Tibial nerve (tissue), 4 donors: ENCODE data around the gene HMGXB4. TPM values are rescaled to one million over a fixed set of nuclear protein-coding genes. Genes with fewer than 3 reads are reported as not detected.

Experiments used
- DNase-seq, 2 donors: peaks; one replicate each; pipeline ENCODE4 v3.0.0-alpha.2; 2019; ENCODE audit warnings: low spot score in 2 of 2
- H3K27ac ChIP-seq, 4 donors: fragments of 200-600 bp; sonication (generic) in 3 of 4; one replicate each; pipeline ENCODE4 v1.5.1; 2017 to 2019; ENCODE audit warnings: mild to moderate bottlenecking in 1 of 4
- H3K27me3 ChIP-seq, 2 donors: fragments of 200-600 bp; sonication (generic) in 1 of 2; one replicate each; pipeline versions ENCODE4 v1.5.1 to v1.6.0; 2017 to 2019
- H3K36me3 ChIP-seq, 3 donors: fragments of 200-600 bp; sonication (generic); one replicate each; pipeline ENCODE4 v1.5.1; 2018 to 2019
- H3K4me1 ChIP-seq, 4 donors: fragments of 200-600 bp; sonication (generic) in 3 of 4; one replicate each; pipeline ENCODE4 v1.5.1; 2017 to 2019
- H3K4me3 ChIP-seq, 4 donors: fragments of 200-600 bp; sonication (generic) in 3 of 4; one replicate each; pipeline ENCODE4 v1.5.1; 2017 to 2019; ENCODE audit warnings: mild to moderate bottlenecking in 1 of 4, moderate library complexity in 1 of 4
- H3K9me3 ChIP-seq, 4 donors: fragments of 200-600 bp; sonication (generic) in 3 of 4; one replicate each; pipeline ENCODE4 v1.5.1; 2017 to 2019
- EP300 ChIP-seq, 2 donors: sonication (generic); formaldehyde crosslinking; IDR thresholded peaks; one replicate each; pipeline ENCODE4 v1.6.1; 2017; ENCODE audit warnings: antibody characterized with exemption in 2 of 2, mild to moderate bottlenecking in 1 of 2
- POLR2A ChIP-seq, 2 donors: fragments of 450-650 bp; IDR thresholded peaks; one replicate each; pipeline ENCODE4 v1.6.1; 2017; ENCODE audit warnings: antibody characterized with exemption in 2 of 2, mild to moderate bottlenecking in 2 of 2, moderate library complexity in 2 of 2
- WGBS, 2 donors: methylation state at CpG; one replicate each; pipeline ENCODE4 v1.1.5; 2018; 5-methylcytosine and 5-hydroxymethylcytosine counted together
- total RNA-seq, 4 donors: library from RNA; depleted of rRNA; stranded (reverse); fragments of >200 nt; gene quantifications; one replicate each; pipeline ENCODE4 v1.1.0, GENCODE V29; 2016
- TF ChIP-seq, protein P1 (sequence below), 5 experiments: fragments of 200-600 bp in 3 of 5; fragments of 450-650 bp in 2 of 5; sonication (generic) in 3 of 5; IDR thresholded peaks; one replicate each; pipeline ENCODE4 v1.5.1; 2016 to 2019; ENCODE audit warnings: antibody characterized with exemption in 5 of 5, mild to moderate bottlenecking in 3 of 5, moderate library complexity in 2 of 5

The HMGXB4 gene
- total RNA-seq, 4 donors from 2014 or later: 15.9 to 23.7 (median 18.0) TPM

DNA sequence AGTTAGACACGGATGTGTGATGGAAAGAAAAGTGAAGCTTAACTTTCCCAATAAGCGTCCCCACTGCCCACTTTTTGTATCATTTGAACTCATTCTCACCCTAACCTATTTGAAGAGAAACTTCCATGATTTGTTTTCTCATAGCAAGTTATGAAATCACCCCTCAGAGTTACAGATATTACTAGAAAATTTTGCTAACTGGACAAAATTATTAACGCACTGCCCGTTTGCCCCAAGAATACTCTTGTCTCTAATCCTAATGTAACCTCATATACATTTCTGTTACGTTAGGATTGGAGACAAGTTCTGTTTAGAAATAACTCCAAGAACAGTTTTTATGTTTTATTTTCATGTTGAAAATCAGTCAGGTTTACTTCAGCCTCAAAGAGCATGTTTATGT lies 67.9 kb downstream of the HMGXB4 start:
- TF ChIP-seq EP300 (IDR thresholded peaks at IDR 0.05): no peak
- TF ChIP-seq, protein P1, sequence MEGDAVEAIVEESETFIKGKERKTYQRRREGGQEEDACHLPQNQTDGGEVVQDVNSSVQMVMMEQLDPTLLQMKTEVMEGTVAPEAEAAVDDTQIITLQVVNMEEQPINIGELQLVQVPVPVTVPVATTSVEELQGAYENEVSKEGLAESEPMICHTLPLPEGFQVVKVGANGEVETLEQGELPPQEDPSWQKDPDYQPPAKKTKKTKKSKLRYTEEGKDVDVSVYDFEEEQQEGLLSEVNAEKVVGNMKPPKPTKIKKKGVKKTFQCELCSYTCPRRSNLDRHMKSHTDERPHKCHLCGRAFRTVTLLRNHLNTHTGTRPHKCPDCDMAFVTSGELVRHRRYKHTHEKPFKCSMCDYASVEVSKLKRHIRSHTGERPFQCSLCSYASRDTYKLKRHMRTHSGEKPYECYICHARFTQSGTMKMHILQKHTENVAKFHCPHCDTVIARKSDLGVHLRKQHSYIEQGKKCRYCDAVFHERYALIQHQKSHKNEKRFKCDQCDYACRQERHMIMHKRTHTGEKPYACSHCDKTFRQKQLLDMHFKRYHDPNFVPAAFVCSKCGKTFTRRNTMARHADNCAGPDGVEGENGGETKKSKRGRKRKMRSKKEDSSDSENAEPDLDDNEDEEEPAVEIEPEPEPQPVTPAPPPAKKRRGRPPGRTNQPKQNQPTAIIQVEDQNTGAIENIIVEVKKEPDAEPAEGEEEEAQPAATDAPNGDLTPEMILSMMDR (IDR thresholded peaks at IDR 0.05): no peak
- TF ChIP-seq POLR2A (IDR thresholded peaks at IDR 0.05): no peak
- no peak for DNase-seq
- Histone ChIP-seq H3K4me3 (no peak overlapping the region), H3K4me1 (peaks cover 0 to 3% (median 0%) of the 10 kb centered on the region in 4 donors), H3K27me3 (no peaks in the 10 kb centered on the region), H3K36me3 (peaks cover 0 to 98% (median 27%) of the 10 kb centered on the region in 3 donors), H3K27ac (no peak overlapping the region), H3K9me3 (no peaks in the 10 kb centered on the region)
- 90 to 93% methylated on average over 5 of the region's 5 CpGs for WGBS, 2 donors

DNA sequence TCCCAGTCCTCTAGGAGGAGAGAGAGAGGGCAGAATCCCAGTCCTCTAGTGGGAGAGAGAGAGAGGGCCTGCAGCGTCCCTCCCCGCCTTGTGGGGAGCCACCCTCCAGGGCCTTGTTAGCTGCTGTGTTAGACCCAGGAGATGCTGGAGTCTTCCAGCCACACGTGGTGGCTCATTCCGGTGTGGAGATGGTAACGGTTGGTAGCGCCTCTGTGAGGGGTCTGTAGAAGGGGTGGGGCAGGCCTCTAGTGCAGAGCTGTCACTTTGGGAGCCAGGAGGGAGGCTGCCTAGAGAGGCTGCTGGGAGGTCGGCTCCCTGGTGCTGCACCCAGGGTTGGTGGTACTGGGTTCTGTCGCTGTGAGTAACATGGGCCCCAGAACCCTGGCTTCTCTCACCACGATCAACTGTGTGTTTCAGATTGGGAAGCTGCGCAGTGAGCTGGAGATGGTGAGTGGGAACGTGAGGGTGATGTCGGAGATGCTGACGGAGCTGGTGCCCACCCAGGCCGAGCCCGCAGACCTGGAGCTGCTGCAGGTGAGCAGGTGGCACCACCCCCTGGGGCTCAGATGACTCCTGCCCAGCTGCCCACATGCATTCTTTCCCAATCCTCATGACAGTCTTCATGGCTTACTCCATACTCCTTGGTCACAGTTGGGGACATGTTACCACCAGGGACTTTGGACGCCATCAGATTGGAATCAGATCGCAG lies 69.7 kb downstream of the HMGXB4 start:
- Histone ChIP-seq H3K27ac (no peak overlapping the region), H3K9me3 (no peaks in the 10 kb centered on the region), H3K4me3 (no peak overlapping the region), H3K36me3 (peaks cover 0 to 99% (median 30%) of the 10 kb centered on the region in 3 donors), H3K4me1 (peaks cover 0 to 10% (median 2%) of the 10 kb centered on the region in 4 donors), H3K27me3 (no peaks in the 10 kb centered on the region)
- no peak for TF ChIP-seq POLR2A (IDR thresholded peaks at IDR 0.05)
- no peak for TF ChIP-seq EP300 (IDR thresholded peaks at IDR 0.05)
- TF ChIP-seq, protein P1 (IDR thresholded peaks at IDR 0.05): no peak
- 93 to 94% methylated on average over 17 of the region's 17 CpGs for WGBS, 2 donors
- no peak for DNase-seq

DNA sequence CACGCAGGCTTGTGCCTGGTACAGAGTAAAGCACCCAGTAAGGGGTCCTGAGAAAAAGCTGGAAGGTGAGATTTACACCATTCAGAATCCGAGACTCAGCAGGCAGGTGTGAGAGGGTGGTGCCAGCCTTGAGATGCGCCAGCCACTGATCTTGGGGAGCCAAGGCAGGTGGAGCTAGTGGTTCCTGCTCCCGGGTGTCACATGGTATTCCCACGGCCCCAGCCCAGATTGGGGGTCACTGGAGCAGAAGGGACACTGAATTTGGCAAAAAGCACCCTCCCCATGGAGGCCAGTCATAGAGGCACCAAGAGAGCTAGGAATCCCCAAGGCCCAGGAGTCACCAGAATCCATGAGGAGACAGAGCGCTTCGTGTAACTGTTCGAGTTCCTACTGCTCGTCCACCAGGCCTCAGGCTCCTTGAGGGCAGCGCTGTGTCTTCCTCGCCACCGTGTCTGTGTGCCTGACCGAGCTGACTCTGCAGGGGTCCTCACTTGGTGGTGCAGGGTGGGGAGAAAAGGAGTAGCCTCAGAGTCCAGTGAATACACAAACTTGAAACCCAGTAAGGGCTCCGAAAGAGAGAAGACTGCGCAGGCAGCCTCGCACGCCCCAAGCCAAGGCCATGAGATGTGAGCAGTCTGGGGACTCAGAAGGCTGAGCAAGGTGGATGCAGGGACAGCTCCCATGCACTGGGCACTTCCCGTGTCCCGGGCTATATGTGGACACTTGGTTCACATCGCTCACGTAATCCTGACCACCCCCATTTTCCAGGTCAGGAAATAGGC lies 70.6 kb downstream of the HMGXB4 start:
- H3K27ac ChIP-seq: no peak overlapping the region

DNA sequence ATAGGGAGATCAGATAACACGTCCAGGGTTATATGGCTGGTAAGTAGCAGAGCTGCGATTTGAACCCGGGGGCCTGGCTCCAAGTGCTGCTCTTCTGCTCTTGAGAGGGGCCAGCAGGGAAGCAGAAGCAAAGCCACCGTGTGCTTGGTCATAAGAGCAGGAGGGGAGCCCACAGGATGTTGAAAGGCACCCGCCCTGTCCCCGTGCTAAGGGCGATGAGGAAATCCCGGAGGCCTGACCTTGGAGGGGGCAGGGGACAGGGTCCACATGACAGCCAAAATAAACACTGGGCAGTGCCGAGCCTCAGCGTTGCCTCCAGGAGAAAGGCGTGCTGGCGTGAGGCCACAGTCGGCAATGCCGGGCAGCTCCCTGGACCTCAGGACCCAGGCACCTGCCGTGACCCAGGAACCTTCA lies 71.2 kb downstream of the HMGXB4 start:
- Histone ChIP-seq H3K9me3 (no peaks in the 10 kb centered on the region), H3K4me3 (no peak overlapping the region), H3K27me3 (no peaks in the 10 kb centered on the region), H3K36me3 (peaks cover 0 to 99% (median 21%) of the 10 kb centered on the region in 3 donors), H3K4me1 (peaks cover 0 to 10% (median 2%) of the 10 kb centered on the region in 4 donors), H3K27ac (no peak overlapping the region)
- WGBS, 2 donors: 82 to 84% methylated on average over 15 of the region's 15 CpGs
- DNase-seq: no peak
- TF ChIP-seq, protein P1 (IDR thresholded peaks at IDR 0.05): no peak
- no peak for TF ChIP-seq EP300 (IDR thresholded peaks at IDR 0.05)
- no peak for TF ChIP-seq POLR2A (IDR thresholded peaks at IDR 0.05)

More for the DNA sequence above, 70.6 kb downstream of the HMGXB4 start:
- H3K36me3 ChIP-seq: peaks cover 0 to 99% (median 23%) of the 10 kb centered on the region in 3 donors
- 87 to 90% methylated on average over 21 of the region's 21 CpGs for WGBS, 2 donors
- no peaks in the 10 kb centered on the region for H3K27me3 ChIP-seq
- TF ChIP-seq EP300 (IDR thresholded peaks at IDR 0.05) (no peak), POLR2A (IDR thresholded peaks at IDR 0.05) (no peak)
- TF ChIP-seq, protein P1 (IDR thresholded peaks at IDR 0.05): no peak
- no peak overlapping the region for H3K4me3 ChIP-seq
- DNase-seq: no peak
- peaks cover 0 to 10% (median 2%) of the 10 kb centered on the region in 4 donors for H3K4me1 ChIP-seq
- no peaks in the 10 kb centered on the region for H3K9me3 ChIP-seq
